Measurements from ENCODE around the gene SCARB2. TPM values are rescaled to one million over a fixed set of nuclear protein-coding genes. Genes with fewer than 3 reads are reported as not detected.

SCARB2 gene
- total RNA-seq, 1 donor from 2014 or later: 97.4 TPM

GRCh38 chr4:76187152-76187551 is 26.5 kb downstream of the SCARB2 start:
- H3K27ac Mint-ChIP-seq: no peak overlapping the region
- Histone ChIP-seq H3K79me2 (ENCODE audit: low read depth) (peaks cover 6% of the 10 kb centered on the region), H3K4me1 (no peaks in the 10 kb centered on the region), H3K27me3 (no peaks in the 10 kb centered on the region), H3K4me3 (no peak overlapping the region), H3F3A (ENCODE audit: low read depth) (no peaks in the 10 kb centered on the region), H3K9ac (no peak overlapping the region), H3K36me3 (no peaks in the 10 kb centered on the region), H3K27ac (no peak overlapping the region), H4K20me1 (ENCODE audit: low read depth) (peaks cover 19% of the 10 kb centered on the region), H3K9me3 (ENCODE audit: low read depth) (no peaks in the 10 kb centered on the region), H3K4me2 (no peak overlapping the region), H2AFZ (replicated peaks) (no peak overlapping the region)
- H3K9me3 Mint-ChIP-seq: peaks cover 5% of the 10 kb centered on the region
- H3K4me1 Mint-ChIP-seq: no peaks in the 10 kb centered on the region
- TF ChIP-seq EZH2phosphoT487 (IDR thresholded peaks at IDR 0.05): no peak
- no peak for TF ChIP-seq EZH2 (IDR thresholded peaks at IDR 0.05)
- no peak for TF ChIP-seq CTCF (IDR thresholded peaks at IDR 0.05)
- H3K36me3 Mint-ChIP-seq: peaks cover 23% of the 10 kb centered on the region
- DNase-seq (ENCODE audit: low spot score): no peak
- peaks cover 2% of the 10 kb centered on the region for H3K27me3 Mint-ChIP-seq (ENCODE audit: insufficient read depth, low read depth)
- no peak overlapping the region for H3K4me3 Mint-ChIP-seq

- Mint-ChIP-seq H3K4me3 (no peak overlapping the region), H3K36me3 (peaks cover 10% of the 10 kb centered on the region), H3K27me3 (ENCODE audit: insufficient read depth, low read depth) (peaks cover 2% of the 10 kb centered on the region), H3K4me1 (no peaks in the 10 kb centered on the region), H3K9me3 (no peaks in the 10 kb centered on the region), H3K27ac (no peak overlapping the region)
- no peaks in the 10 kb centered on the region for H3K27me3 ChIP-seq
- TF ChIP-seq CTCF (IDR thresholded peaks at IDR 0.05) (no peak), EZH2 (IDR thresholded peaks at IDR 0.05) (no peak), EZH2phosphoT487 (IDR thresholded peaks at IDR 0.05) (no peak)
- no peak for DNase-seq (ENCODE audit: low spot score)
- no peaks in the 10 kb centered on the region for H3F3A ChIP-seq (ENCODE audit: low read depth)
- H3K9ac ChIP-seq: no peak overlapping the region
- H3K4me3 ChIP-seq: no peak overlapping the region
- no peak overlapping the region for H3K27ac ChIP-seq
- H3K79me2 ChIP-seq (ENCODE audit: low read depth): peaks cover 5% of the 10 kb centered on the region
- no peaks in the 10 kb centered on the region for H3K4me1 ChIP-seq
- no peaks in the 10 kb centered on the region for H3K9me3 ChIP-seq (ENCODE audit: low read depth)
- peaks cover 18% of the 10 kb centered on the region for H4K20me1 ChIP-seq (ENCODE audit: low read depth)
- H3K4me2 ChIP-seq: no peak overlapping the region
- H2AFZ ChIP-seq (replicated peaks): no peak overlapping the region
- no peaks in the 10 kb centered on the region for H3K36me3 ChIP-seq
Observed at GRCh38 chr4:76182463-76182862, 31.2 kb downstream of the SCARB2 start.

- Histone ChIP-seq H3K9me3 (ENCODE audit: low read depth) (no peaks in the 10 kb centered on the region), H2AFZ (replicated peaks) (no peak overlapping the region), H3K4me3 (no peak overlapping the region), H3K27ac (no peak overlapping the region), H3K36me3 (no peaks in the 10 kb centered on the region), H3K4me2 (no peak overlapping the region), H3K9ac (no peak overlapping the region), H3K27me3 (no peaks in the 10 kb centered on the region), H3F3A (ENCODE audit: low read depth) (no peaks in the 10 kb centered on the region), H3K4me1 (no peaks in the 10 kb centered on the region), H3K79me2 (ENCODE audit: low read depth) (no peaks in the 10 kb centered on the region), H4K20me1 (ENCODE audit: low read depth) (peaks cover 5% of the 10 kb centered on the region)
- H3K27me3 Mint-ChIP-seq (ENCODE audit: insufficient read depth, low read depth): no peaks in the 10 kb centered on the region
- H3K4me3 Mint-ChIP-seq: no peak overlapping the region
- DNase-seq (ENCODE audit: low spot score): peak; percentile 91
- TF ChIP-seq CTCF (IDR thresholded peaks at IDR 0.05) (peak; percentile 98), EZH2phosphoT487 (IDR thresholded peaks at IDR 0.05) (no peak), EZH2 (IDR thresholded peaks at IDR 0.05) (no peak)
- no peak overlapping the region for H3K27ac Mint-ChIP-seq
- peaks cover 7% of the 10 kb centered on the region for H3K36me3 Mint-ChIP-seq
- no peaks in the 10 kb centered on the region for H3K4me1 Mint-ChIP-seq
- H3K9me3 Mint-ChIP-seq: no peaks in the 10 kb centered on the region
Observed at GRCh38 chr4:76179398-76180318, 34.0 kb downstream of the SCARB2 start.

Measured in neural progenitor cell (in vitro differentiated cells).